GM12891 (cell line): ENCODE measurements around the gene PPP1R17.

ENCODE experiments used
- POLR2A ChIP-seq: IDR thresholded peaks from 2 replicates; pipeline ENCODE4 v1.6.1; 2011; ENCODE audit warnings: low read depth, low read length, control low read depth
- POLR2AphosphoS5 ChIP-seq: IDR thresholded peaks from 2 replicates; pipeline ENCODE4 v1.6.1; 2011; ENCODE audit warnings: low read depth, low read length, control low read depth
- TAF1 ChIP-seq: IDR thresholded peaks from 2 replicates; pipeline ENCODE4 v1.6.1; 2011; ENCODE audit warnings: low read depth, low read length, control low read depth

DNA sequence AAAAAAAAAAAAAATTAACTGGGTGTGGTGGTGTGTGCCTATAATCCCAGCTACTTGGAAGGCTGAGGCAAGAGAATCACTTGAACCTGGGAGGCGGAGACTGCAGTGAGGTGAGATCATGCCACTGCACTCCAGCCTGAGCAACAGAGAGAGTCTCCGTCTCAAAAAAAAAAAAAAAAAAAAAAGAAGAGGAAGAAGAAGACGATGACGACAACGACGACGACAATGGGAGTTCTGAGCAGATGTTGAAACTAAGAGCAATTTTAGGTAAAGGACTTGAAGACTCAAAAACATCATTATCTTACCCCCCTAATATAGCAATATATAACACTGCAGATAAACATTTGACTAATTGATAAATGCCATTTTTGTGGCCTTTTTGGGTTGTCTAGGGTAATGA is 39.5 kb upstream of the PPP1R17 start:
- TF ChIP-seq POLR2A (no peak), TAF1 (no peak), POLR2AphosphoS5 (no peak)
